ENCODE results near the gene LCORL.

DNA sequence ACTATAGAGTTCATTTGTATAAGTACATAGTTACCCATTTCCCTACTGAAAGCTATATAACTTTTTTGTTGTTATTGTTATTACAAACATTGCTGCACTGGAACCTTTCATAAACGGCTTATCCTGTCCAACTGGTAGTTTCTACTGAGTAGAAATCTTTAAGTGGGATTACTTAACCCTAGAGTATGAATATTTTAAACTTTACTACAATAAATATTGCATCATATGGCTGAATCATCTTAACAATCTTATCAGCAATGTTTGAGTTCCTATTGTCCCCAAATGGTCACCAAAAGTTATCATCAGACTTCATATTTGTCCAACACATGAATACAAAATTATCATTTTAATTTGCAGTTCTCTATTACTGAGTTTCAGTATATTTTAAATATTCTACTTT is 40.5 kb downstream of the LCORL start:
- TF ChIP-seq, protein P1, sequence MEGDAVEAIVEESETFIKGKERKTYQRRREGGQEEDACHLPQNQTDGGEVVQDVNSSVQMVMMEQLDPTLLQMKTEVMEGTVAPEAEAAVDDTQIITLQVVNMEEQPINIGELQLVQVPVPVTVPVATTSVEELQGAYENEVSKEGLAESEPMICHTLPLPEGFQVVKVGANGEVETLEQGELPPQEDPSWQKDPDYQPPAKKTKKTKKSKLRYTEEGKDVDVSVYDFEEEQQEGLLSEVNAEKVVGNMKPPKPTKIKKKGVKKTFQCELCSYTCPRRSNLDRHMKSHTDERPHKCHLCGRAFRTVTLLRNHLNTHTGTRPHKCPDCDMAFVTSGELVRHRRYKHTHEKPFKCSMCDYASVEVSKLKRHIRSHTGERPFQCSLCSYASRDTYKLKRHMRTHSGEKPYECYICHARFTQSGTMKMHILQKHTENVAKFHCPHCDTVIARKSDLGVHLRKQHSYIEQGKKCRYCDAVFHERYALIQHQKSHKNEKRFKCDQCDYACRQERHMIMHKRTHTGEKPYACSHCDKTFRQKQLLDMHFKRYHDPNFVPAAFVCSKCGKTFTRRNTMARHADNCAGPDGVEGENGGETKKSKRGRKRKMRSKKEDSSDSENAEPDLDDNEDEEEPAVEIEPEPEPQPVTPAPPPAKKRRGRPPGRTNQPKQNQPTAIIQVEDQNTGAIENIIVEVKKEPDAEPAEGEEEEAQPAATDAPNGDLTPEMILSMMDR (IDR thresholded peaks at IDR 0.05; ENCODE audit: extremely low read depth in 1 of 2, insufficient read depth in 1 of 2, low read depth in 1 of 2, low read length in 2 of 2): no peak
- TF ChIP-seq, protein P2, sequence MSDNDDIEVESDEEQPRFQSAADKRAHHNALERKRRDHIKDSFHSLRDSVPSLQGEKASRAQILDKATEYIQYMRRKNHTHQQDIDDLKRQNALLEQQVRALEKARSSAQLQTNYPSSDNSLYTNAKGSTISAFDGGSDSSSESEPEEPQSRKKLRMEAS (IDR thresholded peaks at IDR 0.05; ENCODE audit: insufficient read depth, insufficient read length): no peak
- no peak for TF ChIP-seq POLR2A (IDR thresholded peaks at IDR 0.05; ENCODE audit: low read depth, low read length)
- TF ChIP-seq EZH2 (IDR thresholded peaks at IDR 0.05; ENCODE audit: borderline replicate concordance, low read depth, low read length, severe bottlenecking): no peak
- TF ChIP-seq POLR2AphosphoS5 (IDR thresholded peaks at IDR 0.05; ENCODE audit: insufficient read depth, low read depth, low read length): no peak

All from endothelial cell of umbilical vein (primary cell).